ENCODE measurements around the gene ADARB2.
"Not testable (repeated sequence)": the region's sequence is repeated elsewhere in the genome, so short reads cannot be mapped to it uniquely, and the experiment has no call there.

Gene ADARB2

GRCh38 chr10:1328161-1328823 lies 409.0 kb downstream of the ADARB2 start:
- no peak for DNase-seq

- no peak for DNase-seq
Observed at GRCh38 chr10:1327759-1328158, 409.6 kb downstream of the ADARB2 start.

- DNase-seq, result not testable (repeated sequence)
Observed at GRCh38 chr10:1326514-1326913, 410.8 kb downstream of the ADARB2 start.

GRCh38 chr10:1324903-1325302 lies 412.4 kb downstream of the ADARB2 start:
- no peak for DNase-seq

GRCh38 chr10:1323951-1324350 lies 413.4 kb downstream of the ADARB2 start:
- no peak for DNase-seq

- DNase-seq, result no peak
Observed at GRCh38 chr10:1320739-1321320, 416.5 kb downstream of the ADARB2 start.

GRCh38 chr10:1316809-1317143 lies 420.5 kb downstream of the ADARB2 start:
- DNase-seq, result no peak

- no peak for DNase-seq
Observed at GRCh38 chr10:1316121-1316808, 421.1 kb downstream of the ADARB2 start.

- DNase-seq, result no peak
Observed at GRCh38 chr10:1315178-1315577, 422.1 kb downstream of the ADARB2 start.

- DNase-seq, result no peak
Observed at GRCh38 chr10:1311726-1312125, 425.6 kb downstream of the ADARB2 start.

- DNase-seq, result no peak
Observed at GRCh38 chr10:1310271-1310789, 427.0 kb downstream of the ADARB2 start.

- DNase-seq, result no peak
Observed at GRCh38 chr10:1309617-1310270, 427.6 kb downstream of the ADARB2 start.

GRCh38 chr10:1308962-1309616 lies 428.2 kb downstream of the ADARB2 start:
- no peak for DNase-seq

- no peak for DNase-seq
Observed at GRCh38 chr10:1308173-1308961, 429.0 kb downstream of the ADARB2 start.

- DNase-seq, result no peak
Observed at GRCh38 chr10:1301143-1301542, 436.2 kb downstream of the ADARB2 start.

- DNase-seq, result no peak
Observed at GRCh38 chr10:1300218-1300617, 437.1 kb downstream of the ADARB2 start.

- DNase-seq, result no peak
Observed at GRCh38 chr10:1299041-1299726, 438.1 kb downstream of the ADARB2 start.

- DNase-seq, result no peak
Observed at GRCh38 chr10:1297566-1298301, 439.6 kb downstream of the ADARB2 start.

GRCh38 chr10:1295756-1296480 lies 441.4 kb downstream of the ADARB2 start:
- DNase-seq, result no peak

GRCh38 chr10:1294748-1295147 lies 442.6 kb downstream of the ADARB2 start:
- DNase-seq, result no peak

Measured in CD4-positive, alpha-beta T cell treated with Interleukin-1 beta for 1 hour (primary cell).